GM19397 (cell line): ENCODE data around the gene LITAF.
A peak's percentile ranks its signal among the peaks of the same experiment; 100 is the strongest.
"Not testable (repeated sequence)": the region's sequence is repeated elsewhere in the genome, so short reads cannot be mapped to it uniquely, and the experiment has no call there.

Experiments
- ATAC-seq: cut with Tn5 transposase; IDR thresholded peaks from one replicate; pipeline ENCODE4 v1.9.1; 2021; ENCODE audit warnings: mild to moderate bottlenecking, moderate library complexity; ENCODE audit not compliant: unreplicated experiment

Gene LITAF

DNA sequence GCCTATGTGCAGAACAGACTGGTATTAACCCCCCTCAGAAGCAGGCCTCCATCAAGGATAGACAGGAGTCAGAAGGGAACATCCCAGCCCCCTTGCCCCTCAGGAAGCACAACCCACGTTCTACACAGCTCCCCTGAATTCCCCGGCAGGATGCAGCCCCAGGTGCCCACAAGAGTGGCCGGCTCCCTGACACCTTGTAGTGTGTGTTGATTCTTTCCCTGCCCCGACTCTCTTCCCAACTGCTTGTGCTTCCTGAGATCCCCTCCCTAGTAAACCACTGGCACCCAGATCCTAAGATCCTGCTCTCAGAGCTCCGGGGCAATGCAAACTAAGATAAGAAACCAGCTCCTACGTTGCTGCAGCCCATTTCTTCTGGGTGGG lies 34.8 kb upstream of the LITAF start:
- no peak for ATAC-seq

DNA sequence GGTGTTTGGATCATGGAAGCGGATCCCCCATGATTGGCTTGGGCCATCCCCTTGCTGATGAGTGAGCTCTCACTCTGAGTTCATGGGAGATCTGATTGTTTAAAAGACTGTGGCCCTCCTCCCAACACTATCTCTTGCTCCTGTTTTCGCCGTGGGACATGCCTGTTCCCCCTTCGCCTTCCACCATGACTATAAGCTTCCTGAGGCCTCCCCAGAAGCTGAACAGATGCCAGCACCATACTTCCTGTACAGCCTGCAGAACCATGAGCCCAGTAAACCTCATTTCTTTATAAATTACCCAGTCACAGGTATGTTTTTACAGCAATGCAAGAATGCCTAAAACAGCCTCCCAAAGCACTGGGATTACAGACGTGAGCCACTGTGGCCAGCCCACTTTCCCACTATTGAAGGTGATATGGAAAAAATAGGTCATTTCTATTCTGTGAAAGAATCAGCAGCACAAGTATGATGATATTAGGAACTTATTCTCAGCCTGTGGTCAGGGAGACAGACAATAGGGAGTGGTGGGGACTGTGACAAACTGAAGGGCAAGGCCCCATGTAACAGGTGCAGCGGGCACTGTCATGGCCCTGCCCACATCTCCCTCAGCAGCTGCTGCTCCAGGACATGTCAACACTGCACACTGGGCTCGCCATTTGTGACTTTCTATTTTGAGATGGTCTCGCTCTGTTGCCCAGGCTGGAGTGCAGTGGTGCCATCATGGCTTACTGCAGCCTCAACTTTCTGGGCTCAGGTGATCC lies 33.7 kb upstream of the LITAF start:
- ATAC-seq: no peak

DNA sequence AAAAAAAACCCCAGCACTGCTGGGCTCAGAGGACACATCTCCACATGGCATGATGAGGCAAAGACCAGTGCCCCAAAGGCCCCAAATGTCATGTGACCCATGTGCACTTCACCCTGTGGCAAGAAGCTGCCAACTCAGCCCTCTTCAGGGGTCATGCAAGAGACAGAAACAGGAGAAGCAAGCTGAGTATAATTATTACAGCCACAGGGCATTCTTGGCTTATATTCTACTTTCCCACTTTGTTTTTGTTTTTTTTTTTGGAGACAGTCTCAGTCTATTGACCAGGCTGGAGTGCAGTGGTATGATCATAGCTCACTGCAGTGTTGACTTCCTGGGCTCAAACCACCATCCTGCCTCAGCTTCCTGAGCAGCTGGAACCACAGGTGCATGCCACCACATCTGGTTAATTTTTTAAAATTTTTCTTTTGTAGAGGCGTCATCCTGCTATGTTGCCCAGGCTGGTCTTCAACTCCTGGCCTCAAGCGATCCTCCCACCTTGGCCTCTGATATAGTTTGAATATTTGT lies 32.7 kb upstream of the LITAF start:
- ATAC-seq: peak; percentile 37

DNA sequence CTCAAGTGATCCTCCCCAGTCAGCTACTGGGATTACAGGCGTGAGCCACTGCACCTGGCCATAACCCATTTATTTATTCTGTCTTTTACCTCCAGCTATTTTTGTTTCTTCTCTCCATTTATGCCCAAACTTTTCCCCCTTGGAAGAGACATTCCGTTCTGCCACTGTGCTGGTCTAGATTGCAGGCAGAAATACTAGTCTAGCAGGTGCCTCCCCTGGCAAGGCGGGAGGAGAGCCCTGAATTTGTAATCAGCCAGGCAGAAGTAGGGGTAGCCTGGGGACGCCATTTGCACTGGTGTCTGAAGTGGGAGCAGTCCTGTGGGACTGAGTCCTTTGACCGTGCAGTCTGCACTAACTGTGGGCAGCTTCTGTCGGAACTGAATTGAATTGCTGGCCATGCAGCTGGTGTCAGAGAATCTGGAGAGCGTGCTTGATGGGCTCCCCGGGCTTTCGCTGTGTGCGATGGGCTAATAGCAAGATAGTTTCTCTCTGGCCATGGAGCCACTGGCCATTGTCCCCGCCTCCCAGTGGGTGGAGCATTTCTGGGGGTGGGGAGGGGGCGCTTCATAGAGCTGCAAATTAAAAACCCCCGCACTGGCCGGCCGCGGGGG lies 31.5 kb upstream of the LITAF start:
- no peak for ATAC-seq

DNA sequence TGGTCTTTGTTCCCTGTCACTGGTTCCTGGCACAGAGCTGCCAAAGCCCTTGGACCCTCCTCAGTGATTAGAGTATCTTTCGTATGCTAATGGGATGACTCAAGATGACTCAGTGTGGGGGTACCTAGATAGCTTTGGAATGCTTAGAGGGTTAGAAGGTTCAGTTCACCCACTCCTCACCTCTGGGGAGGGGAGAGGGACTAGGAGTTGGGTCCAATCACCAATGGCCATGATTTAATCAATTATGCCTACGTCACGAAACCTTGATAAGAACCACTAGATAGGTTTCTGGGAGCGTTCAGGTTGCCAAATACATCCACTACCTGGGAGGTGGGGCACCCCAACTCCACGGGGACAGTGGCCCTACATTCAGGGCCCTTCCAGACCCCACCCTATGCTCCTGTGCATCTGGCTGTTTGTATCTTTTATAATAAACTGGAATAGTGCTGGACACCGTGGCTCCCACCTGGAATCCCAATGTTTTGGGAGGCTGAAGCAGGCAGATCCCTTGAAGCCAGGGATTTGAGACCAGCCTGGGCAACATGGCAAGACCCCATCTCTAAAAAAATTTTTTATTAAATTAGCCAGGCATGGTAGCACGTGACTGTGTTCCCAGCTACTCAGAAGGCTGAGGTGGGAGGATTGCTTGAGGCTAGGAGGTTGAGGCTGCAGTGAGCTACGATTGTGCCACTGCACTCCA lies 29.2 kb upstream of the LITAF start:
- ATAC-seq: no peak

DNA sequence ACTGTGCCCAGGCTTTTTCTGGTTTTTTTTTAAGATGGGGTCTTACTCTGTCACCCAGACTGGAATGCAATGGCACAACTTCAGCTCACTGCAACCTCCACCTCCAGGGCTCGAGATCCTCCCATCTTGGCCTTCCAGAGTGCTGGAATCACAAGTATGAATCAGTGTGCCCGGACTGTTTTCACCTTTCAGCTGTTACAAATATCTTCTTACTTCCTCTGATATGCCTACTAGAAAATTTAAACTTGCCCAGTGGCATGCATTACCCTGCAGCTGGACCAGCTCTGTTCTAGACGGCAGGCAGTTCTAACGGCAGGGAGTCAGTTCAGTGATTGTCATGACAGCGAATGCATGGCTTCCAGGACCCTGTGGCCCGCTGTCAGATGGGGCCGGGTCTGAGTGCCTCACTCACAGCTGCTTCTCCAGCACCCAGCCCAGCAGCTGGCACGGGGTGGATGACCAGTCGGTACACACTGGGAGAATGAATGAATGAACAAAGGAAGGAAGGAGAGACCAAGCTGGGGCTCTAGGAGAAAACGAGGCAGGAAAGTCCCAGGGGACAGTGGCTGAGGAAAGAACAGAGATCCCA lies 28.0 kb upstream of the LITAF start:
- ATAC-seq: no peak

DNA sequence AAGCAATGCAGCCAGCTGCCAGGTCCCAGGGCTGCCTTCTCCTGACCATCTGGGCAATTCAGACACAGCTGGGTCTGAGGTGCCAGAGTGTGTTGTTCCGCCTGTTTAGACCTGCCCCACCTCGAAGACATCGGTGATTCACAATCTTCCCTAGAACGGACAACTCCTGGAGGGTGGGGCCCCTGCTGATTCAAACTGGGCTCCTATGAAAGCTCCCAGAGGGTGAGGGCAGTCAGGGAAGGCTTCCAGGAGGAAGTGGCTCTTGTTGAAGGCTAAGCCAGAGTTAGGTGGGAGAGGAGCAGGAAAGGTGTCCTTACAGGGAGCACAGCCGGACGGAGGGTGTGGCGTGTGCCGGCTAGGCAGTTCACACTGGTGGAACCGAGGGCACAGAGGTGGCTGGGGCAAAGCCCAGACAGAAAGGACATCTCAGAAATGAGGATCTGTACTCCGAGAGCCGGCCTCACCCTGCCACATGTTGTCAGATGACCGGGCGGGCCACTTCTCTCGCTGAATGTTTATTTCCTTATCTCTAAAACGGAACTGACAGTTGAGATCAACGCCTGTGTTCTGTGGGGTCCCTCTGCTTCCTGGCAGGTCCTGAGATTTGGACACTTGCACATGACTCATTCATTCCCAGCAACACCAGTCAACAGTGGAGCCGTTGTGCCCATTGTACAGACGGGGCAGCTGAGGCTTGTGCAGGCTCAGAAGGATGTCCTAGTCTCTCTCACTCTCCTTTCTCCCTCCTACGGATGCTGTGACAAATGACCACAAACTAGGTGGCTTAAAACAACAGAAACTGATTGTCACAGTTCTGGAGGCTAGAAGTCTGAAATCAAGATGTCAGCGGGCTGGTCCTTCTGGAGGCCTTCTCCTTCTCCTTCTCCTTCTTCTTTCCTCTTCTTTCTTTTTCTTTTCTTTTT lies 26.9 kb upstream of the LITAF start:
- no peak for ATAC-seq

DNA sequence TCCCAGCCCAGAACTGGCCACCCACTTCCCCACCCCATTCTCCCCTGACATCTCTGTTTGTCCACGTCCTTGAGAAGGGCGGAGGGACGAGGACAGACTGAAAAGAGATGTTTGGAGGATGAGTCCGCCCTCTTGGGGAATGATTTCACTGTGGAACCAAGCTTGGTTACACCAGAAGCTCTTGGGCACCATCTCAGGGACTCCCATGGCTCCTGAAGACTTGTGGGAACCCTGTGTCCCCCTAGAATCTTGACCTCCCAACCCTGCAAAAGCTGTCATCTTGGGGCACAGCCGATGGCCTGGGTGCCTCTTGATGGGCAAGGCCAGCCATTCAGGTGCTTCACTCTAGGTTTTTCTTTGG lies 25.9 kb upstream of the LITAF start:
- ATAC-seq: no peak

DNA sequence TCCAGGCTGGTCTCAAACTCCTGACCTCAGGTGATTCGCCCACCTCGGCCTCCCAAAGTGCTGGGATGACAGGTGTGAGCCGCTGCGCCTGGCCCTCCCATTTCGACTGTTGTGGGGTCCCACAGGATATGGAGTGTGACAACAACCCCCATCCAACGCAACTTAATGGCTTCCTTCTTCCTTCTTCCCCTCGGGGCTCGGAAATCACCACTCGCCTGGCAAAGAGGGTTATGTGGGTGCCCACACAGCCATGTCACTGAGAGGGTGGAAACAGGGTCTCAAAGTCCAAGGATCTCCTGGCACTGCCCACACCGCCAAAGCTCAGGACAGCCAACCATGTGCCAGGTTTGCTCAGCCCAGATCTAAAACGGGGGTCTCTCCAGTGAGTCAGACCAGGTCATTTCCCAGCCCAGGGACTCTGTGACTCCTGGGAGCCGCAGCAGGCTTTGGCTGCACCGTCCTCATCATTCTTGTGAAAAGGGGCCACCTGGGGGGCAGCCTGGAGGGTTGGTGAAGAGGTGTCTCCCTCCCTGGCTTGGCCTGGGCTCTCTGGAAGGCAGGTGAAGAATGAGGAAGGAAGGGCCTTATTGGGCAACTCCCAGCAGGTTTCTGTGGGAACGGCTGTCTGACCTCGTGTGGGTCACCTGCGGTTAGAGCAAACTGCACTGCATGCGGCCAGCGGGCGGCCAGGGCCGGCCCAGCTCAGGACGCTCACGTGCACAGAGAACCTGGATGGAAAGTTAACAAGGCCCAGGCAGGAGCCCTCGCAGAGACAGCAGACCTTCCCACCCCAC lies 25.3 kb upstream of the LITAF start:
- no peak for ATAC-seq

DNA sequence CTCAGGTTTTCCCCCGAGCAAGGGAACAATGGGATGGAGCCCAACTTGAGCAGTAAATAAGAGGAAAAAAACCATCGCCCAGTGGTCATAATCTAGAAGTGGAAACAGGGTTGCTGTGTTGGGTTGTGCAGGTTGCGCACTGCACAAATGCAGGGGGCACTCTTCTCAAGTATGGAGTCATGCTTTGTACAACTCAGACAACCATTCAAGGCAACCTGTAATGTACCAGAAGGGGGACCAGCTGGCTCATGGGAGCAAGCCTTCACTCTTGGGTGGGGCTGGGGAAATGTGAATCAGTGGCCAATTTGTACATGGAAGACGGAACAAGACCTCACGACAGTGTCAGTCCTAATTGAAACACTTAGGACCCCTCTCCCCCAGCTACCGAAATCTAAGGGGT lies 23.9 kb upstream of the LITAF start:
- ATAC-seq: no peak

DNA sequence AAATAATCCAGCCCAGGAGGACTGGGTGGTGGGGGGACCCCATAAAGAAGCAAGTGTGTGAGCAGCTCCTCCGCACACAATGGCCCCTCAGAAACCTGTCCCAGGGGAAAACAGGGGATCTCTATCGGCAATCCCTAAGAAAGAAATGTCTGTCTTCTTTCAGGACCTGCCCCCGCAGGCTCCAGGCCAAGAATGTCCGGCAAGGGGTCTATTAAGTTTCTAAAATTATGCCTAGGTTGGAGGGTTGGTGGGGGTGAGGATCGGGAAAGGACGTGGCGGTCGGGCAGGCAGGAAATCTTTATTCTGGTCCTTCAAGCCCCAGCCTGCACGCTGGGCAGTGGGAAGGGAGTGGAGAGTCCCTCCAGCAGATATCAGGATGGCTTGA lies 23.4 kb upstream of the LITAF start:
- ATAC-seq: no peak

DNA sequence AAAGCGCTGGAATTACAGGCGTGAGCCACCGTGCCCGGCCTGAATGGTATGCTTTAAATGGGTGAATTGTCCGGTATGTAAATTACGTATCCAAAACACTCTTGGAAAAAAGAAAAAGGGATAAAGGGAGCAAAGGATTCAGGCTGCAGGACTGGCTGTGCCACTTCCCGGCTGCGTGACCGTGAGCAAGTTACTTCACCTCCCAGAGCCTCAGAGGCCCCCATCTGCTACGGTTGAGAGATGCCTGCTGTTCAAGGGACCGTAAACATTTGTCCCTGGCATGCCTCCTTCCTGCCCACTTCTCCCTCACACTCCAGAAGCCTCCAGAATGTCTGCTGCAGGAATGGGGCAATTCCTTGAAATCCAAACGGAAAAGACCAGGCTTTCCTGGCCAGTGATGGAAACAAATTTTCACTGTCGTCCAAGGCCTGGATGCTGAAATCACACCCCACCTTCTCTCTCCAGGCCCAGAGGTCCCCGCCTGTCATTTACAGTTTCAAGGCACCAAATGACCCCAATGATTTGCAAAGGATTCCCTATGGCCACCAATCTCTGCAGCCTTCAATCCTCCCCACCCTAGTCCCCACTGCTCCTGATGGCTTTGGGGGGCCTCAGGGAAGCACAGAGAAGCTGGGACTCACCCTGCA lies 22.9 kb upstream of the LITAF start:
- no peak for ATAC-seq

DNA sequence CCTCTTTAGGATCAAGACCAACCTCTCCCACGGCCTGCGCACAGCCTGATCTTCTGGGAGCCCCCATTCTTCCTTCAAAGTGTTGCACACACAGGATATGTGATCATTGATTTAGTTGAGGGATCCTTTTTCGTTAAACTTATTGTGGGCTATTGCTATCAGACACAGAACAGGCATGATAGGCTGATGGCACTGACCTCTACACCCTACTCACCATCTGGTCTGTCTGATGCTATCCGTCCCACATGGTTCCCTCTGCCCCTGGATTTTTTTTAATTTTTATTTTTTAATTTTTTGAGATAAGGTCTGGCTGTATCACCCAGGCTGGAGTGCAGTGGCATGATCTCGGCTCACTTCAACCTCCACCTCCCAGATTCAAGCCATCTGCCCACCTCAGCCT lies 19.2 kb upstream of the LITAF start:
- ATAC-seq: no peak

DNA sequence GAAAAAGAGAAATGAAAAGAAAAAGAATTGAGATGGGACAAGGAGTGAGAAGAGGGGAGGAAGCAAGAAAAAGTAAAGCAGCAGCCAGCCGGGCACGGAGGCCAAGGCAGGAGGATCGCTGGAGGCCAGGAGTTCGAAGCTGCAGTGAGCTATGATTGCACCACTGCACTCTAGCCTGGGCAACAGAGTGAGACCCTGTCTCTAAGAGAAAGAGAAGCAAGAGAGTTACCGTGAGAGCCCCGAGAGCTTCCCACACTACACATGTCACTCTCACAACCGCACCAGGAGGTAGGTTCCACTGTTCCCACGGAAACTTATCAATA lies 18.8 kb upstream of the LITAF start:
- no peak for ATAC-seq

DNA sequence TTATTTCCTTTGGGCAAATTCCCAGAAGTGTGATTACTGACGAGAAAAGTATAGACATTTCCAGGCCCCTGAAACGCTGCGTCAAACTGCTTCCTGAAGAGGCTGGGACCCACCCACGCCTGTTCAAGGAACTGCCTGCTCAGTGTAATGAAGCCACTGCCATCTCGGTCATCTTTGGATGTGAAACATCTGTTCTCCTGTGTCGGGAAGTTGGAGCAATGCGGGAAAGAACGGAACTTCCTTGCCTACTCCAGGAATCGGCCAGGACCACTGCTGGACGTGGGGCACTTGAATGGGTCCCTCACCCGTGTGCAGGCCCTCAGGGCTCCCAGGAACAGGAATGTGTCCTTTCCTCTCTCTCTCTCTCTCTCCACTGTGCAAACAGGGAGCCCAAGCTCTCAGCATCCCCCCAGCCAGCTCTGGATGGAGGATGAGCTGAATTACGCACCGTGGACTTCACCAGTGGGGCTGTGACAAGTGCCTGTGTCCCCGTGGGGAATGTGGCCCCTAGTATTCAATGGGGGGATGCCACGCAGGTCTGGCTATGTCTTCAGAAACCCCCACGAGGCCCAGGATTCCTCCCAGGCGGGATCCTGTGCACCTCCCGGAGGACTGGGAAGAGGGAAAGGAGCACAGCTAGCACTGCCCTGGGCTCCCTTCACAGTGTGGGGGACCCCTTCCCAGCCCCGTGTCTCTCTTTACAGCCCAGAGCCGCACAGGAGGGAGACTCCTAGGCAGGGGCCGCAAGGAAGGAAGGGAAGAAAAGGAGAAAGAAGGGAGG lies 18.3 kb upstream of the LITAF start:
- no peak for ATAC-seq

DNA sequence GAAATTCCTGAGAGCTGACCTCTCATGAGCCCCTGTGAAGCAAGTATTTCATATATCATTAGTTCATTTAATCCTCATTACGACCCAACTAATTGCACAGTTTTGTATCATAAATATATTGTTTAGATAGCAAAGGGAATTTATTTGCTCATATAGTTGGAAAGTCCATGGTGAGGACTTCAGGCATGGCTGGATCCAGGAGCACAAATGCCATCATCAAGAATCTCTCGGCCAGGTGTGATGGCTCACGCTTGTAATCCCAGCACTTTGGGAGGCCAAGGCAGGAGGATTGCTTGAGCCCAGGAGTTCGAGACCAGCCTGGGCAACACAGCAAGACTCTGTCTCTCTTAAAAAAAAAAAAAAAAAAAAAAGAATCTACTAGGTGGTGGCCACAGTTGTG lies 17.6 kb upstream of the LITAF start:
- ATAC-seq: not testable (repeated sequence)

DNA sequence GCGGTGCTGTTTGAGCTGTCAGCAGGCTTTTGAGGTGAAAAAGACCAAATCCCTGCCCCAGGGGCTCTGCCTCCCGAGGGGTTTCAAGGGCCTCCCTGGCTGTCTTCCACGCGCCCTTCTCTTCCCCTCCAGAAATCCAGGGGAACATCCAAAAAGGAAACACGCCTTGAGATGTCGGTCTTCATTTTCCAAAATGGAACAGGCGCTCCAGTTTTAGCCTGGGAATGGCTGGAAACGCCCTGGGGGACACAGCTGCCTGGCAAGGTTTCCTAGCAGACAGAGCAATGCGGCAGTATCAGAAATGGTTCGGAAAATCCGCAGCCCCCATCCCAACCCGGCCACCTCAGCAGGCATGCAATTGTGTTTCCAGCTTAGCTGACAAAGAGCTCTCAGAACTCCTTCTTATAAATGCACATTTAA lies 16.6 kb upstream of the LITAF start:
- no peak for ATAC-seq

DNA sequence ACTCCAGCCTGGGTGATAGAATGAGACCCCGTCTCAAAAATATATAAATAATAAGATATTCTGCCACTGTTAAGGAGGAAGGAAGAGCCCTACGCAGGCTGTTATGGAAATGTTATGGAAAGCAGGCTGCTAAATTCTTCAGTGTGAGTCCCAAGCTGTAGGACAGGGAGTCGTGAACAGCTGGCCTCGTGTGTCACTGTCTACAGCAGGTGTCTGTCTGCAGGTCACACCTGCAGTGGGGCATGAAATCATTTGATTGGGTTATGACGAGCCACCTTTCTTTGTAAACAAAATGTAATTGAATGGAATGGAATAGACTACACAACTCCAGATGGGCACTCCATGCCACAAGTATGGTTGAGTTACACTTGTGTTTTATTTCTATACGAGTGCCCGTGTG lies 15.6 kb upstream of the LITAF start:
- no peak for ATAC-seq

DNA sequence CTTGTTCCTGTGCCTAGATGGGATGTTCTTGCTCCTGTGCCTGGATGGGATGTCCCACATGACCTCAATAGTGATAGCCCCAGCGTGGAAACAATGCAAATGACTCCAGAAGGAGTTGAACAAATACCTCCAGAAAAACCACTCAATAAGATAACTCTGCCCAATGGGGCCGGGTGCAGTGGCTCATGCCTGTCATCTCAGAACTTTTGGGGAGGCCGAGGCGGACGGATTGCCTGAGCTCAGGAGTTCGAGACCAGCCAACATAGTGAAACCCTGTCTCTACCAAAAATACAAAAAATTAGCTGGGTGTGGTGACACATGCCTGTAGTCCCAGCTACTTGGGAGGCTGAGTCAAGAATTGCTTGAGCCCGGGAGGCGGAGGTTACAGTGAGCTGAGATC lies 15.2 kb upstream of the LITAF start:
- no peak for ATAC-seq
